Muscle of leg (tissue), 9 donors: ENCODE results near the gene HLA-A. TPM values are rescaled to one million over a fixed set of nuclear protein-coding genes. Genes with fewer than 3 reads are reported as not detected.

Experiments used
- polyA plus RNA-seq, 8 donors: library from polyadenylated mRNA; unstranded; fragments of 120-200 nt; gene quantifications; one replicate each; pipeline versions ENCODE4 v1.2.1 to v1.2.3, GENCODE V29; 2013; ENCODE audit warnings: inconsistent platforms in 1 of 8, low replicate concordance in 1 of 8; ENCODE audit not compliant: insufficient read length in 8 of 8, insufficient read depth in 1 of 8
- total RNA-seq: library from RNA; stranded (reverse); fragments of 120-200 nt; gene quantifications from one replicate; pipeline ENCODE4 v1.2.4, GENCODE V29; 2013

HLA-A gene
- total and polyA plus RNA-seq, 9 donors: 55.7 to 138 (median 105) TPM

Other genes starting within 250 kb of the HLA-A start
- 6.6 TPM for gene HLA-F, start 219.1 kb upstream of the HLA-A start, total RNA-seq
- gene HLA-F, start 219.1 kb upstream of the HLA-A start, polyA plus RNA-seq: 10 to 100 TPM in 1 of 8 donors, 1 to 10 TPM in 7; 4.6 to 10.7 (median 6.9) TPM
- gene HLA-G, start 114.7 kb upstream of the HLA-A start, total RNA-seq: not detected
- gene HLA-G, start 114.7 kb upstream of the HLA-A start, polyA plus RNA-seq: 1 to 10 TPM in 7 of 8 donors, under 1 TPM in 1; 0.41 to 8.1 (median 4.3) TPM
- gene POLR1H, start 118.7 kb downstream of the HLA-A start, total RNA-seq: 38.3 TPM
- 10 to 100 TPM; 19.7 to 31.3 (median 25.5) TPM for gene POLR1H, start 118.7 kb downstream of the HLA-A start, polyA plus RNA-seq
- gene PPP1R11, start 124.7 kb downstream of the HLA-A start, total RNA-seq: 17.9 TPM
- 10 to 100 TPM; 27.7 to 35.6 (median 33.0) TPM for gene PPP1R11, start 124.7 kb downstream of the HLA-A start, polyA plus RNA-seq
- gene RNF39, start 133.2 kb downstream of the HLA-A start, total RNA-seq: not detected
- gene RNF39, start 133.2 kb downstream of the HLA-A start, polyA plus RNA-seq: 1 to 10 TPM in 1 of 8 donors, under 1 TPM in 7; 0.46 to 1.1 (median 0.67) TPM
- not detected for gene TRIM31, start 170.6 kb downstream of the HLA-A start, total RNA-seq
- under 1 TPM in 3 of 8 donors, not detected in 5; 0.06 to 0.44 (median 0.12) TPM for gene TRIM31, start 170.6 kb downstream of the HLA-A start, polyA plus RNA-seq
- not detected for gene TRIM40, start 193.6 kb downstream of the HLA-A start, total RNA-seq
- gene TRIM40, start 193.6 kb downstream of the HLA-A start, polyA plus RNA-seq: under 1 TPM in 1 of 8 donors, not detected in 7; 0.56 TPM
- 0.18 TPM for gene TRIM10, start 218.7 kb downstream of the HLA-A start, total RNA-seq
- under 1 TPM; 0.17 to 0.83 (median 0.66) TPM for gene TRIM10, start 218.7 kb downstream of the HLA-A start, polyA plus RNA-seq
- not detected for gene TRIM15, start 221.0 kb downstream of the HLA-A start, total RNA-seq
- gene TRIM15, start 221.0 kb downstream of the HLA-A start, polyA plus RNA-seq: 1 to 10 TPM in 1 of 8 donors, under 1 TPM in 1, not detected in 6; 0.64 to 3.6 TPM